IMR-90 (cell line): ENCODE results near the gene SLC39A11. TPM values are rescaled to one million over a fixed set of nuclear protein-coding genes. Genes with fewer than 3 reads are reported as not detected.

Source experiments
- ATAC-seq: fragments of 200-7000 bp; cut with Tn5 transposase; 2 replicates; pipeline ENCODE4 v1.9.1; 2020; ENCODE audit warnings: low read depth, mild to moderate bottlenecking, moderate library complexity
- BruUV-seq: library from RNA; stranded (reverse); fragments of 400-500 nt; replicated peaks from 2 replicates; lab custom pipeline; 2021; lab: Mats Ljungman, UMichigan
- CTCF ChIA-PET: fragments of 300-600 bp; formaldehyde crosslinking; extraction: SDS; loops from one replicate; lab custom pipeline; 2021; ENCODE audit warnings: antibody characterized with exemption; lab: Yijun Ruan, JAX
- POLR2A ChIA-PET: fragments of 300-600 bp; sonication (Branson Sonifier 250); formaldehyde crosslinking; loops from one replicate; lab custom pipeline; 2022; ENCODE audit warnings: antibody characterized with exemption; ENCODE audit not compliant: unreplicated experiment; lab: Charles Lee
- DNase-seq: peaks from one replicate; pipeline ENCODE4 v3.0.0; 2013
- H2AFZ ChIP-seq: replicated peaks from 2 replicates; pipeline ENCODE3; 2013; ENCODE audit warnings: low read length, mild to moderate bottlenecking; ENCODE audit not compliant: poor library complexity
- H2AK5ac ChIP-seq: 2 replicates; pipeline ENCODE4 v1.6.1; 2013; ENCODE audit warnings: low read depth, low read length, inconsistent platforms
- H2AK9ac ChIP-seq: replicated peaks from 2 replicates; pipeline ENCODE3; 2013; ENCODE audit warnings: mild to moderate bottlenecking, low read depth, low read length, moderate library complexity; ENCODE audit not compliant: poor library complexity
- H2BK120ac ChIP-seq: 2 replicates; pipeline ENCODE4 v1.6.1; 2013; ENCODE audit warnings: low read depth, low read length, inconsistent platforms
- H2BK15ac ChIP-seq: 3 replicates; pipeline ENCODE4 v1.6.1; 2013; ENCODE audit warnings: low read depth, low read length, inconsistent platforms
- H2BK20ac ChIP-seq: 2 replicates; pipeline ENCODE4 v1.6.1; 2013; ENCODE audit warnings: low read depth, mild to moderate bottlenecking, inconsistent platforms, low read length, moderate library complexity
- H2BK5ac ChIP-seq: 2 replicates; pipeline ENCODE4 v1.6.1; 2013; ENCODE audit warnings: mild to moderate bottlenecking, low read depth, low read length, inconsistent platforms; ENCODE audit not compliant: poor library complexity, severe bottlenecking
- H3K14ac ChIP-seq: replicated peaks from 2 replicates; pipeline ENCODE4 v1.6.1; 2013; ENCODE audit warnings: low read depth, low read length, inconsistent platforms
- H3K18ac ChIP-seq: 2 replicates; pipeline ENCODE4 v1.6.1; 2013; ENCODE audit warnings: low read depth, low read length, control low read depth
- H3K23ac ChIP-seq: 2 replicates; pipeline ENCODE4 v1.6.1; 2013; ENCODE audit warnings: low read depth, low read length, inconsistent platforms
- H3K27ac ChIP-seq: 2 replicates; pipeline ENCODE4 v1.5.1; 2013; ENCODE audit warnings: mild to moderate bottlenecking, control low read depth, low read length; ENCODE audit not compliant: insufficient read depth
- H3K27me3 ChIP-seq: 2 replicates; pipeline ENCODE4 v1.6.1; 2013; ENCODE audit warnings: low read length; ENCODE audit not compliant: control insufficient read depth, insufficient read depth
- H3K36me3 ChIP-seq: 2 replicates; pipeline ENCODE4 v1.6.1; 2013; ENCODE audit warnings: low read length, mixed read lengths; ENCODE audit not compliant: control insufficient read depth, insufficient read depth
- H3K4ac ChIP-seq: 2 replicates; pipeline ENCODE4 v1.6.1; 2013; ENCODE audit warnings: low read depth, low read length, inconsistent platforms
- H3K4me1 ChIP-seq: 2 replicates; pipeline ENCODE4 v1.6.1; 2013; ENCODE audit warnings: low read length, mixed read lengths; ENCODE audit not compliant: control insufficient read depth, insufficient read depth
- H3K4me2 ChIP-seq: 2 replicates; pipeline ENCODE4 v1.6.1; 2013; ENCODE audit warnings: low read depth, mild to moderate bottlenecking, control low read depth, low read length, moderate library complexity
- H3K4me3 ChIP-seq: 2 replicates; pipeline ENCODE4 v1.5.1; 2013; ENCODE audit warnings: low read depth, mild to moderate bottlenecking, control low read depth, low read length, moderate library complexity; ENCODE audit not compliant: insufficient read depth
- H3K56ac ChIP-seq: 2 replicates; pipeline ENCODE4 v1.6.1; 2013; ENCODE audit warnings: low read length, inconsistent platforms; ENCODE audit not compliant: insufficient read depth; ENCODE audit errors: extremely low read depth
- H3K79me1 ChIP-seq, 2 experiments: 2 replicates each; pipeline ENCODE4 v1.6.1; 2013; ENCODE audit warnings: low read length in 2 of 2, inconsistent platforms in 1 of 2, low read depth in 1 of 2
- H3K9ac ChIP-seq: 2 replicates; pipeline ENCODE4 v1.6.1; 2013; ENCODE audit warnings: low read depth, low read length, control low read depth
- H3K9me1 ChIP-seq: 2 replicates; pipeline ENCODE4 v1.6.1; 2013; ENCODE audit warnings: low read length, inconsistent platforms; ENCODE audit not compliant: insufficient read depth
- H3K9me3 ChIP-seq: 2 replicates; pipeline ENCODE4 v1.6.1; 2013; ENCODE audit warnings: low read length; ENCODE audit not compliant: control insufficient read depth, insufficient read depth
- H4K20me1 ChIP-seq: 2 replicates; pipeline ENCODE4 v1.6.1; 2013; ENCODE audit warnings: low read length, inconsistent platforms; ENCODE audit not compliant: insufficient read depth
- H4K5ac ChIP-seq: 2 replicates; pipeline ENCODE4 v1.6.1; 2013; ENCODE audit warnings: mild to moderate bottlenecking, low read depth, low read length, control low read depth
- H4K8ac ChIP-seq, 2 experiments: 2 replicates each; pipeline ENCODE4 v1.6.1; 2013; ENCODE audit warnings: low read depth in 2 of 2, low read length in 2 of 2, control low read depth in 1 of 2, inconsistent platforms in 1 of 2
- H4K91ac ChIP-seq: 2 replicates; pipeline ENCODE4 v1.6.1; 2013; ENCODE audit warnings: low read depth, low read length, inconsistent platforms; ENCODE audit not compliant: insufficient read depth
- CEBPB ChIP-seq: IDR thresholded peaks from 2 replicates; pipeline ENCODE4 v1.6.1; 2012; ENCODE audit warnings: low read depth, low read length, improper control_type of control experiment
- ELK1 ChIP-seq: fragments of 150-350 bp; IDR thresholded peaks from 2 replicates; pipeline ENCODE4 v1.6.1; 2016; ENCODE audit warnings: low read depth, mild to moderate bottlenecking, low read length, moderate library complexity, borderline replicate concordance
- FOS ChIP-seq: fragments of 150-350 bp; IDR thresholded peaks from 2 replicates; pipeline ENCODE4 v1.6.1; 2016; ENCODE audit warnings: low read depth, low read length
- MAZ ChIP-seq: IDR thresholded peaks from 2 replicates; pipeline ENCODE4 v1.6.1; 2012; ENCODE audit warnings: low read depth, mild to moderate bottlenecking, low read length, improper control_type of control experiment, moderate library complexity, borderline replicate concordance
- MXI1 ChIP-seq: IDR thresholded peaks from 2 replicates; pipeline ENCODE4 v1.6.1; 2012; ENCODE audit warnings: low read depth, mild to moderate bottlenecking, low read length, moderate library complexity, borderline replicate concordance
- NFE2L2 ChIP-seq: fragments of 150-350 bp; IDR thresholded peaks from 2 replicates; pipeline ENCODE4 v1.6.1; 2016; ENCODE audit warnings: low read depth, mild to moderate bottlenecking, low read length
- RCOR1 ChIP-seq: IDR thresholded peaks from 2 replicates; pipeline ENCODE4 v1.6.1; 2012; ENCODE audit warnings: mild to moderate bottlenecking, low read length, improper control_type of control experiment; ENCODE audit not compliant: insufficient replicate concordance
- RFX5 ChIP-seq: IDR thresholded peaks from 2 replicates; pipeline ENCODE4 v1.8.0; 2012; ENCODE audit warnings: low read depth, mild to moderate bottlenecking, low read length, moderate library complexity
- SMC3 ChIP-seq: fragments of 150-350 bp; IDR thresholded peaks from 2 replicates; pipeline ENCODE4 v1.6.1; 2016; ENCODE audit warnings: low read depth, mild to moderate bottlenecking, antibody characterized with exemption, low read length, moderate library complexity
- WGBS, 2 experiments: methylation state at CpG; one replicate each; pipeline versions ENCODE4 v1.1.5 to v1.1.7; 2013; ENCODE audit warnings: missing lambda C conversion rate in 2 of 2; ENCODE audit not compliant: insufficient read length in 1 of 2; ENCODE audit errors: extremely low coverage in 2 of 2; 5-methylcytosine and 5-hydroxymethylcytosine counted together
- dilution Hi-C: fragments of 300-500 bp; cut with HindIII; formaldehyde crosslinking; loops from one replicate; pipeline ENCODE4 v1.14.3; 2018; ENCODE audit warnings: low sequenced_read_pairs; ENCODE audit not compliant: unreplicated experiment
- in situ Hi-C: fragments of 300-500 bp; cut with MboI; formaldehyde crosslinking; loops from 3 replicates; pipeline ENCODE4 v1.14.3; 2019; ENCODE audit warnings: low sequenced_read_pairs, inconsistent platforms, mixed read lengths
- intact Hi-C: fragments of 100-400 bp; cut with micrococcal nuclease; formaldehyde crosslinking; loops from 2 replicates; pipeline ENCODE4 v1.10.0; 2022
- polyA plus RNA-seq, 3 experiments: library from polyadenylated mRNA; depleted of rRNA; stranded (reverse); fragments of >200 nt; gene quantifications; 2 replicates each; pipeline ENCODE4 v1.2.3, GENCODE V29; 2012; ENCODE audit warnings: low replicate concordance in 1 of 3
- total RNA-seq: library from RNA; depleted of rRNA; stranded (reverse); fragments of >200 nt; gene quantifications from 2 replicates; pipeline ENCODE4 v1.2.3, GENCODE V29; 2012
- TF ChIP-seq, protein P1 (sequence below): conservative IDR thresholded peaks from 2 replicates; pipeline ENCODE4 v1.5.1; 2012; ENCODE audit warnings: mild to moderate bottlenecking, low read depth, low read length, improper control_type of control experiment
- TF ChIP-seq, protein P2 (sequence below): fragments of 150-350 bp; IDR thresholded peaks from 2 replicates; pipeline ENCODE4 v1.6.1; 2017; ENCODE audit warnings: mild to moderate bottlenecking, antibody characterized with exemption, low read length, low read depth

SLC39A11 gene
- total and polyA plus RNA-seq, 2 of the 4 experiments (the other 2 are of a cell fraction): 8.8 to 14.3 TPM

DNA sequence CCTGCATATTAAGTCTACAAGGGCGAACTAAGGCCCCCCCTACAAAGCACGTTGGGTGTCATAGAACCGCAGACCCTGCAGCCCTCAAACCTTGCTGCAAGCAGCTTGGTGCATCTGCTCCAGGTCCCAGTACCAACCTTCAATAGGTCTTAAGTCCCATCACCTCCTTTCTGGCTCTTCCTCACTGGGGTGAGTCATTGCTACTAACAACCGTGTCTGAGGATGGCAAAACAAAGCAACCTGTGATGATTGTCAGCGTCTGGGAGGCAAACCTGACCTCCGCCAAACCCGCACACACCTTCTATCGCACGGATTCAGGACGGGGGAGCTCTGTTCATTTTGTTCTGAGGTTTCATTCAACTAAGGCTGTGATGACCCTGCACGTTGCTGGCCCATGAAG lies 138.9 kb downstream of the SLC39A11 start:
- Histone ChIP-seq H3K27me3 (no peaks in the 10 kb centered on the region), H3K36me3 (no peaks in the 10 kb centered on the region), H2AK5ac (no peak overlapping the region), H2AK9ac (no peak overlapping the region), H2BK120ac (no peak overlapping the region), H3K4ac (no peak overlapping the region), H4K8ac (no peak overlapping the region), H3K79me1 (peaks cover 0 to 5% of the 10 kb centered on the region in 2 experiments; a peak in 2 of 4 replicates), H2AFZ (no peak overlapping the region), H4K91ac (no peak overlapping the region), H3K27ac (no peak overlapping the region), H2BK5ac (no peak overlapping the region), H3K4me3 (no peak overlapping the region), H3K56ac (no peak overlapping the region), H3K9ac (no peak overlapping the region), H2BK15ac (no peak overlapping the region), H3K9me1 (peaks cover 3% of the 10 kb centered on the region; the same call in 1 of the 2 replicates), H3K14ac (no peak overlapping the region), H3K18ac (no peak overlapping the region), H3K9me3 (no peaks in the 10 kb centered on the region), H3K4me2 (no peak overlapping the region), H4K5ac (no peak overlapping the region), H3K4me1 (no peaks in the 10 kb centered on the region), H3K23ac (no peak overlapping the region), H2BK20ac (no peak overlapping the region), H4K20me1 (no peaks in the 10 kb centered on the region)
- TF ChIP-seq FOS (no peak), CEBPB (no peak), MXI1 (no peak), NFE2L2 (no peak), MAZ (no peak), ELK1 (no peak), RCOR1 (no peak), RFX5 (no peak), SMC3 (no peak)
- TF ChIP-seq, protein P1, sequence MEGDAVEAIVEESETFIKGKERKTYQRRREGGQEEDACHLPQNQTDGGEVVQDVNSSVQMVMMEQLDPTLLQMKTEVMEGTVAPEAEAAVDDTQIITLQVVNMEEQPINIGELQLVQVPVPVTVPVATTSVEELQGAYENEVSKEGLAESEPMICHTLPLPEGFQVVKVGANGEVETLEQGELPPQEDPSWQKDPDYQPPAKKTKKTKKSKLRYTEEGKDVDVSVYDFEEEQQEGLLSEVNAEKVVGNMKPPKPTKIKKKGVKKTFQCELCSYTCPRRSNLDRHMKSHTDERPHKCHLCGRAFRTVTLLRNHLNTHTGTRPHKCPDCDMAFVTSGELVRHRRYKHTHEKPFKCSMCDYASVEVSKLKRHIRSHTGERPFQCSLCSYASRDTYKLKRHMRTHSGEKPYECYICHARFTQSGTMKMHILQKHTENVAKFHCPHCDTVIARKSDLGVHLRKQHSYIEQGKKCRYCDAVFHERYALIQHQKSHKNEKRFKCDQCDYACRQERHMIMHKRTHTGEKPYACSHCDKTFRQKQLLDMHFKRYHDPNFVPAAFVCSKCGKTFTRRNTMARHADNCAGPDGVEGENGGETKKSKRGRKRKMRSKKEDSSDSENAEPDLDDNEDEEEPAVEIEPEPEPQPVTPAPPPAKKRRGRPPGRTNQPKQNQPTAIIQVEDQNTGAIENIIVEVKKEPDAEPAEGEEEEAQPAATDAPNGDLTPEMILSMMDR: no peak
- TF ChIP-seq, protein P2, sequence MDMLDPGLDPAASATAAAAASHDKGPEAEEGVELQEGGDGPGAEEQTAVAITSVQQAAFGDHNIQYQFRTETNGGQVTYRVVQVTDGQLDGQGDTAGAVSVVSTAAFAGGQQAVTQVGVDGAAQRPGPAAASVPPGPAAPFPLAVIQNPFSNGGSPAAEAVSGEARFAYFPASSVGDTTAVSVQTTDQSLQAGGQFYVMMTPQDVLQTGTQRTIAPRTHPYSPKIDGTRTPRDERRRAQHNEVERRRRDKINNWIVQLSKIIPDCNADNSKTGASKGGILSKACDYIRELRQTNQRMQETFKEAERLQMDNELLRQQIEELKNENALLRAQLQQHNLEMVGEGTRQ: no peak
- ATAC-seq: no peak
- in situ Hi-C loops (no loop called here), dilution Hi-C loops (no loop called here), intact Hi-C loops (loop anchor here (5.0 kb wide), 1 partner anchor 1284 kb away; no protein-coding TSS in a partner anchor)
- ChIA-PET CTCF (no interaction called here), POLR2A (no interaction called here)
- WGBS, 2 experiments: 88% methylated on average over 7 of the region's 11 CpGs; no CpG with 5 or more reads in 1 of the 2 experiments
- no TSS peak for BruUV-seq
- DNase-seq: no peak
